HAP-1 (cell line): ENCODE measurements around the gene ATL2.
"Not testable (repeated sequence)": the region's sequence is repeated elsewhere in the genome, so short reads cannot be mapped to it uniquely, and the experiment has no call there.

Source experiments
- DNase-seq, 2 experiments: peaks; one replicate each; pipeline ENCODE4 v3.0.0-alpha.2; 2016 to 2020; ENCODE audit warnings: low spot score in 2 of 2
- H3K27me3 ChIP-seq: fragments of 250-450 bp; sonication (Bioruptor Pico); 2 replicates; pipeline ENCODE4 v1.5.1; 2020; ENCODE audit warnings: low read depth, mild to moderate bottlenecking, moderate library complexity
- H3K36me3 ChIP-seq: fragments of 250-450 bp; sonication (Bioruptor Pico); replicated peaks from 2 replicates; pipeline ENCODE4 v1.5.1; 2020; ENCODE audit warnings: mild to moderate bottlenecking
- H3K4me1 ChIP-seq: fragments of 250-450 bp; sonication (Bioruptor Pico); 2 replicates; pipeline ENCODE4 v1.5.1; 2020; ENCODE audit warnings: mild to moderate bottlenecking
- H3K4me3 ChIP-seq: fragments of 250-450 bp; sonication (Bioruptor Pico); 2 replicates; pipeline ENCODE4 v1.5.1; 2020; ENCODE audit warnings: mild to moderate bottlenecking, moderate library complexity
- H3K9me3 ChIP-seq: fragments of 250-450 bp; sonication (Bioruptor Pico); 2 replicates; pipeline ENCODE4 v1.5.1; 2020; ENCODE audit warnings: mild to moderate bottlenecking, moderate library complexity
- in situ Hi-C: fragments of 300-500 bp; cut with MboI; formaldehyde crosslinking; loops from 3 replicates; pipeline ENCODE4 v1.14.3; 2020; ENCODE audit warnings: low sequenced_read_pairs, inconsistent platforms, mixed read lengths

ATL2 gene

DNA sequence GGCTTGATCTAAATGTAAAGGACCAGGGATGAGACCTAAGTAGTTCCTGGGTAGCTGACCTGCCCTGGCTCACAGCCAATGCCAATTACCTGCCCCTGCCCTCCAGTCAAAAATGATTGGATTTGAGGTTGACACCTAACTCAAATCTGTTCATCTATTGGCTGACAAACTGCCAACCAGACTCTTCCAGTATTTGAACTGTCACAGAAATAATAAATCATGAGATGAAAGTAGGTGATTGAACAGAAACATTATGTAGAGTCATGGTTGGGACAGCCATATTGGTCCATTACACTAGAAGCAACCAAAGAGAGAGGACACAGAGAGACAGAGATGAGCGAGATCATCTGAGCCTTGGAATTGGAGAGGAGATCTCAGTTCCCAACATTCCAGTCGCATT lies 109.1 kb downstream of the ATL2 start:
- H3K27me3 ChIP-seq: no peaks in the 10 kb centered on the region
- no peak overlapping the region for H3K4me3 ChIP-seq
- H3K9me3 ChIP-seq: no peaks in the 10 kb centered on the region
- no peaks in the 10 kb centered on the region for H3K4me1 ChIP-seq
- H3K36me3 ChIP-seq: no peaks in the 10 kb centered on the region
- no peak for DNase-seq
- in situ Hi-C loops: loop anchor here (10.0 to 25.0 kb wide), 2 partner anchors 293 to 881 kb away; no protein-coding TSS in a partner anchor

GRCh38 chr2:38267270-38267925 lies 109.7 kb downstream of the ATL2 start:
- Histone ChIP-seq H3K9me3 (no peaks in the 10 kb centered on the region), H3K4me1 (no peaks in the 10 kb centered on the region), H3K36me3 (no peaks in the 10 kb centered on the region), H3K4me3 (no peak overlapping the region), H3K27me3 (no peaks in the 10 kb centered on the region)
- in situ Hi-C loops: loop anchor here (10.0 to 25.0 kb wide), 2 partner anchors 293 to 880 kb away; no protein-coding TSS in a partner anchor
- DNase-seq: no peak

DNA sequence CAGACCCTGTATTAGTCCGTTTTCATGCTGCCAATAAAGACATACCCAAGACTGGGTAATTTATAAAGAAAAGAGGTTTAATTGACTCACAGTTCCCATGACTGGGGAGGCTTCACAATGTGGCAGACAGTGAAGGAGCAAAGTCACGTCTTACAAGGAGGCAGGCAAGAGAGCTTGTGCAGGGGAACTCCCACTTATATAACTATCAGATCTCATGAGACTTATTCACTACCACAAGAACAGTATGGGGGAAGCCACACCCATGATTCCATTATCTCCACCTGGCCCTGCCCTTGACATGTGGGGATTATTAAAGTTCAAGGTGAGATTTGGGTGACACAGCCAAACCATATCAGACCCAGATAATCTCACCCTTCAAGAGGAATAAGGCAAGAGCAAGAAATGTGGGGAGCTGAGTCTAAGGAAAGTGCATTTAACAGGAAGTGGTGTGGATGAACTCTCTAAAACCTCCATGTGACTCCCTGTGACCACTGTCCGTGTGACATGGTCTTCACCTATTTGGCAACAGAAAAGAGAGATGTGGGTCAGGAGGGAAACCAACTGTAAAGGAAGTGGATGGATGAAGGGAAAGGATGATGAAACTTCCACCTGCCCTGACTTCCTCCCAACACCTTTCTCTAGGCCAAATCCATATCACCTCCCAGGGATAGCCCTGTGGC lies 110.6 kb downstream of the ATL2 start:
- Histone ChIP-seq H3K36me3 (no peaks in the 10 kb centered on the region), H3K27me3 (no peaks in the 10 kb centered on the region), H3K4me3 (no peak overlapping the region), H3K4me1 (no peaks in the 10 kb centered on the region), H3K9me3 (no peaks in the 10 kb centered on the region)
- DNase-seq: no peak
- in situ Hi-C loops: loop anchor here (10.0 to 25.0 kb wide), 2 partner anchors 292 to 879 kb away; no protein-coding TSS in a partner anchor

GRCh38 chr2:38265461-38265860 lies 111.6 kb downstream of the ATL2 start:
- Histone ChIP-seq H3K4me3 (no peak overlapping the region), H3K9me3 (no peaks in the 10 kb centered on the region), H3K36me3 (no peaks in the 10 kb centered on the region), H3K27me3 (no peaks in the 10 kb centered on the region), H3K4me1 (no peaks in the 10 kb centered on the region)
- no peak for DNase-seq
- in situ Hi-C loops: loop anchor here (10.0 to 25.0 kb wide), 2 partner anchors 291 to 878 kb away; no protein-coding TSS in a partner anchor

- H3K36me3 ChIP-seq: no peaks in the 10 kb centered on the region
- no peak overlapping the region for H3K4me3 ChIP-seq
- no peaks in the 10 kb centered on the region for H3K27me3 ChIP-seq
- no peak for DNase-seq
- in situ Hi-C loops: loop anchor here (10.0 to 25.0 kb wide), 2 partner anchors 290 to 877 kb away; no protein-coding TSS in a partner anchor
- H3K4me1 ChIP-seq: no peaks in the 10 kb centered on the region
- H3K9me3 ChIP-seq: no peaks in the 10 kb centered on the region
These were observed 112.5 kb downstream of the ATL2 start for GRCh38 chr2:38264396-38265221.

GRCh38 chr2:38263293-38263692 lies 113.8 kb downstream of the ATL2 start:
- H3K9me3 ChIP-seq: no peaks in the 10 kb centered on the region
- in situ Hi-C loops: loop anchor here (10.0 to 25.0 kb wide), 2 partner anchors 288 to 876 kb away; no protein-coding TSS in a partner anchor
- H3K36me3 ChIP-seq: no peaks in the 10 kb centered on the region

DNA sequence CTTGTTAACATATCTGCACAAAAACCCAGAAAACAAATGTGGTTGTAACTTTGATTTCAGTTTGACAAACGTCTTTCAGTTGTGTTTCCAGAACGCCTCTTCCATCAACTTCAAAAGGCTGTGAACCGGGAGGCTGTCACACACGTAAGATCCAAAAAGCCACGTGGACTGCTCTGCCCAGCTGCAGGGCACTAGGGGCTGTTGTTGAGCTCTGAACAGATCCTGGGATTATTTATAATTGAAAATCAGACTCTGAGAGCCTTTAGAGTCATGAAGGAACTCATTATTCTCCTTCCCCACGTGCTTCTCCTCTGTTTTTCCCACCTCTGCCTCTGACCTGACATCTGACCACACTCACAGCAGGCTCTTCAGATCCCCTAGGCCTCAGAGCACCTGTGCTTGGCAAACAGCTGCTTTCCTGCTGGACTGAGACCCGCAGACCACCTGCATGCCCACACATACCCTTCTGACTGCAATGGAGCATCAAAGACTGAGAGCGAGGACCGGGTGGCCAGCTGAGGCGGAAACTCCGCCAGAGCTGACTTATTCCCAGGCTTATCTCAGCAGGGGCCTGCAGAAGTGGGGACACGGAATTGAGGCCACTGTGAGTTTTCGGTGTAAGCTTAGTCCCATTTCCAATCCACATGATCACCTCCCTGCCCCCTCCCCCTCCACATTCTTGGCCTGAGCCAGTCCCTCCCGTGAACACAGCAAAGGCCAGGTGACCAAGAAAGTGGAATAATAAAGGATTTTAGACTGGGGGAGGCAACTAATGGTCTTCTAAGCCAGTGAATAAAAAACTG lies 114.8 kb downstream of the ATL2 start:
- DNase-seq: no peak
- in situ Hi-C loops: loop anchor here (10.0 to 25.0 kb wide), 2 partner anchors 287 to 875 kb away; no protein-coding TSS in a partner anchor
- no peaks in the 10 kb centered on the region for H3K27me3 ChIP-seq
- H3K4me1 ChIP-seq: no peaks in the 10 kb centered on the region
- H3K36me3 ChIP-seq: no peaks in the 10 kb centered on the region
- no peaks in the 10 kb centered on the region for H3K9me3 ChIP-seq
- H3K4me3 ChIP-seq: no peak overlapping the region

More at GRCh38 chr2:38263293-38263692, 113.8 kb downstream of the ATL2 start:
- H3K27me3 ChIP-seq: no peaks in the 10 kb centered on the region
- no peak overlapping the region for H3K4me3 ChIP-seq
- no peaks in the 10 kb centered on the region for H3K4me1 ChIP-seq
- DNase-seq: no peak

DNA sequence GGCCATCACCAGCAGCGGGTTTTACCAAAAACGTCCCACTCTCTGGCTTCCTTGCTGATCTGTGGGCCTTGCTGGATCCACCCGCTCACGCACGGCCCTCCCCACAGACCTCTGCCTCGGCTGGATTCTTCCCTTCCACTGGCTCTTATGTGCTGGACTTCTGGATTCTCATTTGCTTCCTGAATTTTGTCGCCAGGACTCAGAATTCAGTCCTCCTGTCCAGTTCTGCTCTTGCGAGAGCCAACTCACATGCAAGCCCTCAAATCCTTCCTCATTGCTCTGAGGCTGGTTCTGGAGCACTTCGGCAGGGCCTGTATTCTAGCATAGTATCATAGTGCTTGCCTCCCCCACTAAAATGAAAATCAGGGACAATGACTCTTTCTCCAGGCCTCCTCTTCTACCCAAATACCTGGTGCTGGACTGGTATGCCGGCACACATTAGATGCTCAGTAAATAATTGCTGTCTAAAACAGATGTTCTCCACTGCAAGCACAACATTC lies 115.5 kb downstream of the ATL2 start:
- Histone ChIP-seq H3K36me3 (no peaks in the 10 kb centered on the region), H3K9me3 (no peaks in the 10 kb centered on the region), H3K27me3 (no peaks in the 10 kb centered on the region), H3K4me3 (no peak overlapping the region), H3K4me1 (no peaks in the 10 kb centered on the region)
- in situ Hi-C loops: loop anchor here (10.0 to 25.0 kb wide), 2 partner anchors 287 to 874 kb away; no protein-coding TSS in a partner anchor
- no peak for DNase-seq

DNA sequence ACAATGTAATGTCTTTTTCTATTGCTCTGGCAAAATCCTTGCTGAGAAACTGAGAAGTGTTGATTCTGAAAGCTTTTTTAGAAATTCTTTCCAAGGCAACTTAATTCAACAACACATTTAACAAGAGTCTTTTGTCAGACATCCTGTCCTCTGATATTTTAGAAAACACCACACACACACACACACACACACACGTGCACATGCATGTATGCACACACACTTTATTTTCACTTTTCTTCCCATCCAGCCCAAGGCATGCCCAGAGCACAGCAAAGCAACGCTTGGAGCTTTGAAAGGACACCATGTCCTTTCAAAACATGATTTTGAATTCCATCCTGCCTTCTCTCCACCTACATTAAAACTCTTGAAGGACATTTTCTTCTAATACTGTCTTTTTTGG lies 116.1 kb downstream of the ATL2 start:
- in situ Hi-C loops: loop anchor here (10.0 to 25.0 kb wide), 2 partner anchors 286 to 874 kb away; no protein-coding TSS in a partner anchor
- no peaks in the 10 kb centered on the region for H3K36me3 ChIP-seq
- no peaks in the 10 kb centered on the region for H3K4me1 ChIP-seq
- peaks cover 3% of the 10 kb centered on the region; the same call in 1 of the 2 replicates for H3K27me3 ChIP-seq
- no peak for DNase-seq
- no peaks in the 10 kb centered on the region for H3K9me3 ChIP-seq
- H3K4me3 ChIP-seq: no peak overlapping the region

DNA sequence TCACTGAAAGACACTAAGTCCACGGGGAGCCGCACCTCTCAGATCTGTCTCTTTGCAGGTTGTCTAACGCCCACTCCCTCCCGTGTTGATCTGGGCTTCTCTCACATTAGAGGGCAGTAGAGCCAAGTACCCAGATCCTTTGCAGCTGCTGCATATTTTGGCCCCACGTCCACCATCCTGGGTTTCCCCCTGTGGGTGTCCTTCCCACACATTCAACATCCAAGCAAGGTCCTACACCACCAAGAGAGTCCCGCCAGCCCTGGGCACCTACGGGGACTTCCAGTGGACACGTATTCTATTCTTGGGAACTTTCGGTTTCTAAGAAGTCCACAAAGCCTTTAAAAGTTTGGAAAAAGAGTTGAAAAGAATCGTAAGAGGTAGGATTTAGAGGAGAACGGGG lies 116.6 kb downstream of the ATL2 start:
- peaks cover 3% of the 10 kb centered on the region; the same call in 1 of the 2 replicates for H3K27me3 ChIP-seq
- H3K36me3 ChIP-seq: no peaks in the 10 kb centered on the region
- no peaks in the 10 kb centered on the region for H3K9me3 ChIP-seq
- in situ Hi-C loops: loop anchor here (10.0 to 25.0 kb wide), 2 partner anchors 286 to 873 kb away; no protein-coding TSS in a partner anchor
- H3K4me1 ChIP-seq: no peaks in the 10 kb centered on the region
- H3K4me3 ChIP-seq: no peak overlapping the region
- no peak for DNase-seq

DNA sequence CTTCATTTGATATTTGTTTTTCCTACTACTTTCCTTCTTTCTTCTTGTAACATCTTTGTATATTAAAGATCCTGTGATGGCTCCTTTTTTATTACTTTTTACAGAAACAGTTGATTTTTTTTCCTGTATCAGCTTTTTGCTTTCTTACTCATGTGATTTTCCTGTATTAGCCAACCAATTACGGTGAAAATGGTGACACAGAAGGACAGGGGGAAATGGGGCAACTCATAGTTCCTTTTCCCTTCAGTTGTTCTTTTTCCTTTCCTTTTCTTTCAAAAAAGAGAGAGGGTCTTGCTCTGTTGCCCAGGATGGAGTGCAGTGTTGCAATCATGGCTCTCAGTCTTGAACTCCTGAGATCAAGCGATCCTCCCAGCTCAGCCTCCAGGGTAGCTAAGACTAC lies 117.8 kb downstream of the ATL2 start:
- in situ Hi-C loops: loop anchor here (25.0 kb wide), 1 partner anchor 872 kb away; no protein-coding TSS in a partner anchor
- H3K4me3 ChIP-seq: no peak overlapping the region
- H3K27me3 ChIP-seq: peaks cover 3% of the 10 kb centered on the region; the same call in 1 of the 2 replicates
- H3K4me1 ChIP-seq: no peaks in the 10 kb centered on the region
- no peaks in the 10 kb centered on the region for H3K36me3 ChIP-seq
- DNase-seq: no peak
- H3K9me3 ChIP-seq: no peaks in the 10 kb centered on the region

GRCh38 chr2:38257680-38258079 lies 119.4 kb downstream of the ATL2 start:
- H3K9me3 ChIP-seq, H3K4me1 ChIP-seq, H3K4me3 ChIP-seq, DNase-seq, H3K36me3 ChIP-seq, H3K27me3 ChIP-seq: not testable (repeated sequence)
- in situ Hi-C loops: loop anchor here (25.0 kb wide), 1 partner anchor 870 kb away; no protein-coding TSS in a partner anchor
